ENCODE data around the gene SYS1. TPM values are rescaled to one million over a fixed set of nuclear protein-coding genes. Genes with fewer than 3 reads are reported as not detected.
A peak's percentile ranks its signal among the peaks of the same experiment; 100 is the strongest.

The SYS1 gene
- total RNA-seq, 1 experiment from 2014 or later: 36.4 TPM

DNA sequence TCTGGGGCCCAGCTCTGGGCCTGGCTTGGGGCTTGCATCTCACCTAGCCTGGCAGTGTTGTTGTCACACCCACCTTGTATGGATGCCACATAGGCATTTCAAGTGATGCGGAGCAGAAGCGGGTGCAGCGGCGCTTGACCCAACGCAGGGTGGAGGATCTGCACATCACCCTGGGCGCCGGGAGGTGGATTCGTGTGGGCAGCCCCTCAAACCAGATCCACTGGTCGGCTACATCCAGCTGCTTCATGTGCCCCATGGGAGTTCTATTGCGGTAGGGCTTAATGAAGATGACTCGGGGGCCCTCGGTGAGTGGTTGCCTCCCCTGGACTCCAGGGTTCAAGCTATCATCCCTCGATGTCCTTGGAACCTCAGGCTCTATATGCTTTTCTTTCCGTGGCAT is 12.0 kb downstream of the SYS1 start:
- no peak for DNase-seq (ENCODE audit: extremely low read depth, low read depth)

DNA sequence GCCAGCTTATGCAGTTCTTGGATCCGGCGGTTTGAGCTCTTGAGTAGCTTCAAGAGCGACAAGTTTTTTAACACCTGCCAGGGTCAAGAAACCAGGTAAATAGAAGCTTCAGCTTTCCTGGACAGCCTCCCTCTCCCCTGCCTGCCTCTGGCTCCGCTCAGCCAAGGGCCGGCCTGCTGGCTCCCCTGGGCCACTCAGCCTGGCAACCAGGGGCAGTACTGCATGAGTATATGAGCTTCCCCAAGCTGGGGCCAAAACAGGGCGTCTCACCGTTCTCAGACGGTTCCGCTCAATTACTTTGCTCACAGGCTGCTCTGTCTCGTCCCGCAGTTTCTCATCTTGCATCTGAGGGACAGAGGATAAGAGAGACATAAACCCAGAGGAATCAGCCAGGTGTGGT is 14.3 kb downstream of the SYS1 start:
- no peak for DNase-seq (ENCODE audit: extremely low read depth, low read depth)

DNA sequence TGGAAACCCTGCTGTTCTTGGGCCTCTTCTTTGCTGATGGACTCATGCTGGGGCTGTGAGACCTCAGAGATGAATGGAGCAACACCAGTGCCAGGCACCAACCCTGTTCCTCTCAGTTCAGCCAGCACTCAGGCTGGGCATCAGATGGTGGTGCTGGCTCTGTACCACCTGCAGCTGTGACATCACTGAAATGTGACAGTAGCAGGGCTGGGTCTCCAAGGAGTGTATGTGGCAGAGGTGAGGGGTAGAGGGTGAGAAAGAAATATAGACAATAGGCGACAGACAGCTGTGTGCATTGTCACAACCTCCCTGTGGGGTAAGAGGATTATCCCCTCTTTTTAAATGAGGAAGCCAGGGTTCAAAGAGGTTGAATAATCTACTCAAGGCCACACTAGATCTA is 15.2 kb downstream of the SYS1 start, which contains the start of gene TP53TG5:
TSS of gene TP53TG5 (minus strand) at position 135 of the 400 bp plus-strand sequence. CDS start at position 46, 89 bp downstream.
- no peak for DNase-seq (ENCODE audit: extremely low read depth, low read depth)

DNA sequence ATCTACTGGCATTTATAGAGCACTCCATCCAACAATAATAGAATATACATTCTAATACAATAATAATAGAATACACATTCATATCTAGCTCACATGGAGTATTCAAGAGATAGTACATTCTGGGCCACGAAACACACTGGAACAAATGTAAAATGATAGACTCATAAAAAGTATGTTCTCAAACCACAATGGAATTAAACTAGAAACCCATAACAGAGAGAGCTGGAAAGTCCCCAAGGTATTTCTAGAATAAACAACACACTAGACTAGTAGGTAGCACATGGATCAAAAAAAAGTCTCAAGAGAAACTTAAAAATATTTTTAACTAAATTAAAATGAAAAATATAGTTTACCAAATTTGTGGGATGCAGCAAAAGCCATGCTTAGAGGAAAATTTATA is 24.3 kb downstream of the SYS1 start:
- no peak for DNase-seq (ENCODE audit: extremely low read depth, low read depth)

GRCh38 chr20:45390931-45391330 is 28.0 kb downstream of the SYS1 start:
- DNase-seq (ENCODE audit: extremely low read depth, low read depth): no peak

- DNase-seq (ENCODE audit: extremely low read depth, low read depth): no peak
Measured at GRCh38 chr20:45391559-45391958, 28.6 kb downstream of the SYS1 start.

DNA sequence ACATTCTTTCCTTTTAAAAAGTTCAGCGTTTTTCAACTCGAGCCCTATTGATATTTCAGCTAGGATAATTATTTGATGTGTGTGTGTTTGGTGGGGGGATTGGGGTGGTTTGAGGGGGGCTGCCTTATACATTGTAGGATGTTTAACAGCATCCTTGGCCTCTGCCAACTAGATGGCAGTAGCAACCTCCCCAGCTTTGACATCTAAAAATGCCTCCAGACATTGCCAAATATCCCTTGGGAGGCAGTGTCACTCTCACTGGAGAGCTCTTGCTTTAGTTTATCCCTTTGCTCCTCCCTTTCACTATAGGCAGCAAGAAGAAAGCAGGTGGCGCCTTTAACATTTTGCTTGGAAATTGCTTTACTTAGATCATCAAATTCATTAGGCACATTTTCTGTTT is 29.8 kb downstream of the SYS1 start:
- no peak for DNase-seq (ENCODE audit: extremely low read depth, low read depth)

GRCh38 chr20:45394221-45395113 is 31.5 kb downstream of the SYS1 start:
- DNase-seq (ENCODE audit: extremely low read depth, low read depth): no peak

GRCh38 chr20:45395114-45395415 is 32.1 kb downstream of the SYS1 start:
- DNase-seq (ENCODE audit: extremely low read depth, low read depth): no peak

DNA sequence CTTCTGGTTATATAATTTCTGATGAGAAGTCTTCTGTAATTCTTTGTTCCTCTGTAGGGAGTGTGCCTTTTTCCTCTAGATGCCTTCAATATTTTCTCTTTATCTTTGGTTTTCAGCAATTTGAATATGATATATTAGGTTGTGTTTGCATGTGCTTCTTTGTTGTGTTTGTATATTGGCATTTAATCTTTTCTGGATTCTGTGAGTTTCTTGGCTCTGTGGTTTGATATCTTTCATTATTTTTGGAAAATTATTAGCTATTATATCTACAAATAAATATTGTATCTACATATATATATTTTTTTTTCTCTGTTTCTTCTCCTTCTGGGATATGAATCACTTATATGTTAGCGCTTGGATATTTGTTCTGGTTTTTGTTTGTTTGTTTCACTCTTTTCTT is 36.1 kb downstream of the SYS1 start:
- DNase-seq (ENCODE audit: extremely low read depth, low read depth): no peak

GRCh38 chr20:45400346-45401031 is 37.5 kb downstream of the SYS1 start:
- DNase-seq (ENCODE audit: extremely low read depth, low read depth): no peak

DNA sequence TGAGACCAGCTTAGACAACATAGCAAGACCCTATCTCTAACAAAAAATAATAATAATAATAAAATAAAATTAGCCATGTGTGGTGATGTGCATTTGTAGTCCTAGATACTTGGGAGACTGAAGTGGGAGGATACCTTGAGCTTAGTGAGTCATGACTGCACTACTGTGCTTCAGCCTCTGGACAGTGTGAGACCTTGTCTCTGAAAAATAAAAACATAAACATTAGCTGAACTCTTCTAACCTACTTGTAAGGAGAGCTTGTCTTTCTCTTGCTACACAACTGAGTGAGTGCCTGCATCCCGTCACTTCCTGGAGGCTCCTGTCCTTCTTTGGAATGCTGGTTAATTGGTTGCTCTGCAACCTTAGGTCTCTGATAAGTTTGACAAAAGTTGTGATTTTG is 40.0 kb downstream of the SYS1 start:
- DNase-seq (ENCODE audit: extremely low read depth, low read depth): no peak

GRCh38 chr20:45404438-45404837 is 41.5 kb downstream of the SYS1 start:
- DNase-seq (ENCODE audit: extremely low read depth, low read depth): no peak

DNA sequence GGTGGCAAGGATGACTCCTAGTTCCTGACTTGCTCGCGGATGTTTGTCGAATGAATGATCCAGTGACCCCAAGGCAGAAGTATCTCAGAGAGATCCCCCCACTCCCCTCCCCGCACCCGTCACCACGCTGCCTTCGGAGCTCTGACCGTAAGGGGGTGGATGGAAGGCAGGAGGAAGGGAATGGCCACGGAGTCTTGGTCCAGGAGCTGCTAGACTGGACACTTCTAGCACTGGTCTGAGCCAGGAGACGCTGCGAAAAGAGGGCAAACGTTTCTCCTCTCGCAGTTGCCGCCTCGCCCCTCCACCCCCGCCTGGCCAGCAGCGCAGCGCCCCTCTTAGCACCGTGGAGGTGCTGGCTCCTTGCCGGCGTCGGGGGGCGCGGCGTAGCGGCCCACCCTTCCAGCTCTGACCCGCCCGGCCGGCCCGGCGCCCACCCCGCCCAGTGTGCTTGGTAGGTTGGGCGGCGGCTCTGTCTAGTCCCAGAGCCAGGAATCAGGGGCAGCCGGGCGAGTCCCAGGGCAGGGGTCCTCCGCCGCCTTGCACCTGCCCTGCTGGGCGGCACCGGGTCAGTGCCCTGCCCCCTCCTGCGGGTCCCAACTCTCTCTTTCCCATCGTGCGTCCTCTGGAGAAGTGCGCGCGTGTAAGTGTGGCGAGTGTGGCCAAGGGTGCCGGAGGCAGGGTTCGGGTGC is 42.8 kb downstream of the SYS1 start:
- no peak for DNase-seq (ENCODE audit: extremely low read depth, low read depth)

- DNase-seq (ENCODE audit: extremely low read depth, low read depth): peak; percentile 47
Measured at GRCh38 chr20:45406260-45407066, 43.5 kb downstream of the SYS1 start.

DNA sequence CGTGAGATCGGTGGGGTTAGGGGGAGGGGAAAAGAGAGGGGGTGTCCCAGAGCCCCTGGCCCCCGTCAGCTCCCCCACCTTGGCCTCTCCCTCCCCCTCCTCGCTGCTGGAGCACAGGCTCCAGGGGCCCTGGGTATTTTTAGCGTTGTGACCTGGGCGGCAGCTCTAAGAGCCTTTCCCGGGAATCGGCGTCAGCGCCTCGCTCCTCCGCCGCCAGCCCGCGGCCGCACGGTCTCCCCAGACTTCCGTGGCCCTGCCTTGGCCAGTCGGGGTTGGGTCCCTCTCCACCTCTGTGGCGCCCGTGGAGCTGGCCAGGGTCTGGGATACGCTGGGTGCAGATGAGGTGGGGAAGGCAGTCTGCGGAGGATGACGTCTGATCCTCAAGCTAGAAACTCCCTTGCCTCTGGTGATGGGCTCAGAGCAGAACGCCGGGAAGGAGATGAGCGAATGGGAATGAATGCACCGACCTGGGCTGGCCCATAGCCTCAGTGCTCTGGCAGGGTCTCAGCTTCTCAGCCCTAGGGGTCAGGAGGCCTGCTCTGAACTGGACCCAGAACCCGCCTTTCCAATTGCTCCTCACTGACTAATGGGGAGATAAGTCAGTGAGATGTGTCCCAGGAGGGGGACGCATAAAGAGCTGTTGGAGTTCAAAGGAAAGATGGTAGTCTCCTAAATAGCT is 44.2 kb downstream of the SYS1 start:
- no peak for DNase-seq (ENCODE audit: extremely low read depth, low read depth)

GRCh38 chr20:45407783-45408645 is 45.1 kb downstream of the SYS1 start, which contains the start of gene DBNDD2:
Gene DBNDD2, plus strand, starts transcription at chr20:45408289. Its CDS starts 179 bp downstream, at chr20:45408468.
- DNase-seq (ENCODE audit: extremely low read depth, low read depth): no peak

DNA sequence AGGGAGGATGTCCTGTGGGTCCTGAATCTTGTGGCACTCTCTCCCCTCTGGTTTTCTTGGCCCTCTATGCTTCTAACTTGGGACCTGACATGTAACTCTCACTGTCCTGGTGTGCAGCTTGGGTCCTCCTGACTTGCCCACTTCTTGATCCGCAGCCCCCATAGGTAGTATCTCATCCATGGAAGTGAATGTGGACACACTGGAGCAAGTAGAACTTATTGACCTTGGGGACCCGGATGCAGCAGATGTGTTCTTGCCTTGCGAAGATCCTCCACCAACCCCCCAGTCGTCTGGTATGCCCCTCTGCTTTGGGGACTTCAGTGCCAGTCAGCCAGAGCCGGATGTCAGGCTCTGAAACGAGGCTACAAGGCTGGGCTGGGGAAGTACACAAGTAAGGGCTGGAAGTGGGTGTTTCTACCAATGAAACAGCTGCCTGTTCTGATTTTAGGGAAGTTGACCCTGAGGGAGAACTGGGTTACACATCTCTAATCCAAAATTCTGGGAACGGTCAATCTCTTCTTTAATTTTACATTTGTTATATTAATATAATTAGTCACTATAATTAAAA is 45.8 kb downstream of the SYS1 start:
- DNase-seq (ENCODE audit: extremely low read depth, low read depth): no peak
